ENCODE results near the gene NT5C3A.

Gene NT5C3A

GRCh38 chr7:33079096-33079495 is 16.5 kb upstream of the NT5C3A start:
- no peaks in the 10 kb centered on the region for H3K79me2 ChIP-seq (ENCODE audit: insufficient read depth, low read depth)
- peaks cover 9% of the 10 kb centered on the region for H3K4me1 ChIP-seq (ENCODE audit: low read depth, poor library complexity, severe bottlenecking)
- H3K4me3 ChIP-seq (IDR thresholded peaks at IDR 0.05; ENCODE audit: insufficient read depth, low read depth, low read length) = no peak overlapping the region
- H3K9ac ChIP-seq = no peak overlapping the region
- H3K36me3 ChIP-seq (ENCODE audit: insufficient read depth) = no peaks in the 10 kb centered on the region
- TF ChIP-seq CTCF (conservative IDR thresholded peaks at IDR 0.05; ENCODE audit: low read depth, low read length) = no peak
- H3K27ac ChIP-seq = no peak overlapping the region
- H3K27me3 ChIP-seq (ENCODE audit: insufficient read depth, low read depth) = no peaks in the 10 kb centered on the region
- no peak overlapping the region for H3K4me2 ChIP-seq
- no peaks in the 10 kb centered on the region for H4K20me1 ChIP-seq (ENCODE audit: insufficient read depth)
- no peak overlapping the region for H2AFZ ChIP-seq (ENCODE audit: low read depth)

GRCh38 chr7:33076737-33077136 is 14.2 kb upstream of the NT5C3A start:
- Histone ChIP-seq H3K27ac (no peak overlapping the region), H3K4me3 (IDR thresholded peaks at IDR 0.05; ENCODE audit: insufficient read depth, low read depth, low read length) (no peak overlapping the region), H3K36me3 (ENCODE audit: insufficient read depth) (no peaks in the 10 kb centered on the region), H3K9ac (no peak overlapping the region), H3K79me2 (ENCODE audit: insufficient read depth, low read depth) (no peaks in the 10 kb centered on the region), H2AFZ (ENCODE audit: low read depth) (no peak overlapping the region), H4K20me1 (ENCODE audit: insufficient read depth) (no peaks in the 10 kb centered on the region), H3K4me2 (no peak overlapping the region), H3K27me3 (ENCODE audit: insufficient read depth, low read depth) (no peaks in the 10 kb centered on the region), H3K4me1 (ENCODE audit: low read depth, poor library complexity, severe bottlenecking) (peaks cover 9% of the 10 kb centered on the region)
- TF ChIP-seq CTCF (conservative IDR thresholded peaks at IDR 0.05; ENCODE audit: low read depth, low read length) = no peak

- TF ChIP-seq CTCF (conservative IDR thresholded peaks at IDR 0.05; ENCODE audit: low read depth, low read length) = no peak
- no peak overlapping the region for H3K4me3 ChIP-seq (IDR thresholded peaks at IDR 0.05; ENCODE audit: insufficient read depth, low read depth, low read length)
- H4K20me1 ChIP-seq (ENCODE audit: insufficient read depth) = no peaks in the 10 kb centered on the region
- no peaks in the 10 kb centered on the region for H3K27me3 ChIP-seq (ENCODE audit: insufficient read depth, low read depth)
- H3K4me2 ChIP-seq = no peak overlapping the region
- H2AFZ ChIP-seq (ENCODE audit: low read depth) = no peak overlapping the region
- peaks cover 9% of the 10 kb centered on the region for H3K4me1 ChIP-seq (ENCODE audit: low read depth, poor library complexity, severe bottlenecking)
- no peaks in the 10 kb centered on the region for H3K79me2 ChIP-seq (ENCODE audit: insufficient read depth, low read depth)
- no peak overlapping the region for H3K27ac ChIP-seq
- no peaks in the 10 kb centered on the region for H3K36me3 ChIP-seq (ENCODE audit: insufficient read depth)
- no peak overlapping the region for H3K9ac ChIP-seq
These were observed 13.4 kb upstream of the NT5C3A start for GRCh38 chr7:33075818-33076518.

- no peaks in the 10 kb centered on the region for H3K27me3 ChIP-seq (ENCODE audit: insufficient read depth, low read depth)
- peaks cover 9% of the 10 kb centered on the region for H3K4me1 ChIP-seq (ENCODE audit: low read depth, poor library complexity, severe bottlenecking)
- no peaks in the 10 kb centered on the region for H3K36me3 ChIP-seq (ENCODE audit: insufficient read depth)
- no peaks in the 10 kb centered on the region for H4K20me1 ChIP-seq (ENCODE audit: insufficient read depth)
- H3K79me2 ChIP-seq (ENCODE audit: insufficient read depth, low read depth) = no peaks in the 10 kb centered on the region
- no peak overlapping the region for H3K4me3 ChIP-seq (IDR thresholded peaks at IDR 0.05; ENCODE audit: insufficient read depth, low read depth, low read length)
- TF ChIP-seq CTCF (conservative IDR thresholded peaks at IDR 0.05; ENCODE audit: low read depth, low read length) = no peak
- H3K4me2 ChIP-seq = no peak overlapping the region
- H3K9ac ChIP-seq = no peak overlapping the region
- no peak overlapping the region for H3K27ac ChIP-seq
- no peak overlapping the region for H2AFZ ChIP-seq (ENCODE audit: low read depth)
These were observed 10.7 kb upstream of the NT5C3A start for GRCh38 chr7:33073243-33073642.

Measured in KMS-11 (cell line).